Activated CD4-positive, alpha-beta T cell treated with anti-CD3 and anti-CD28 coated beads, Interleukin-2, amount 50 U/mL, for 1 hour (primary cell): ENCODE data around the gene LIF.
A peak's percentile ranks its signal among the peaks of the same experiment; 100 is the strongest.

Experiments
- DNase-seq: peaks from one replicate; pipeline ENCODE4 v3.0.0-alpha.2; 2020

LIF gene

GRCh38 chr22:30245985-30246813 is at the start of gene LIF:
TSS of gene LIF (minus strand) at chr22:30246759. CDS start at chr22:30246695, 64 bp downstream.
- peak; percentile 54 for DNase-seq

- DNase-seq, result no peak
These were observed 49.8 kb upstream of the LIF start for GRCh38 chr22:30296324-30296723.

GRCh38 chr22:30295576-30295975 is 49.0 kb upstream of the LIF start:
- no peak for DNase-seq

DNA sequence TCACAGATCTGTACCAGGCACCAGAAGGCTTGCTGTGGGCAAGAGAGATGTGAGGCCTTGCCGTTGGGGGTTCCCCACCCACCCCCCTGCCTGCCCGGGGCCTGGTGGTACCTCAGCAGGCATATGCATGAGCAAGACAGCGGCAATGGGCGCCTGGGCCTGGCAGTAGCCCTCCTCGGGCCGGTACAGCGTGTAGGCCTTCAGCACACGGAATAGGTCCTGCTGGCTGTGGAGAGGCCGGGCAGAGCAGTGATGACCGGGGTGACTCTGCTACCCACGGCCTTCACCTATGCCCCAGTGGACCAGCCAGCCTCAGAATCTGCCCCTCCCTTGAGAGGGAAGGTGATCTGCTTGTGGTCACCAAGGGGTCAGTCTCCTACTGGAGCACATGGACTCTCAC is 48.3 kb upstream of the LIF start:
- no peak for DNase-seq

DNA sequence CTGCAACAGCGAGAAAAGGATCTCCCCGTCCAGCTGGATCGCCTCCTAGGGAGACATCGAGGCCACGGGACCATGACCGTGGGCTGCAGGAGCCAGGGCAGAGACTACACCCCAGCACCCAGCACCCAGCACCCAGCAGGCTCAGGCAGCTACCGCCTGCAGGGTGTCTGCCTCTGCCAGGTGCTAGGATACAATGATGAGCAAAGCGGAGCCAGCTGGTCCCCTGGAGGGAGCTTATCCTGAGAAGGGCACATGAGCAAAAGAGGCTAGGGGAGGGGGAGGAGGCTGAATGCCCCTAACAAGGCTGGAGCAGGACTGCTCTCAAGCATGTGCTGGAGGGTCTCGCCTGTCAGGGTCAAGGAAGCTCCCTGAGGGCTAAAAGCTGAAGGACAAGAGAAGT is 47.5 kb upstream of the LIF start:
- DNase-seq, result no peak

- DNase-seq, result no peak
These were observed 46.5 kb upstream of the LIF start for GRCh38 chr22:30293026-30293425.

DNA sequence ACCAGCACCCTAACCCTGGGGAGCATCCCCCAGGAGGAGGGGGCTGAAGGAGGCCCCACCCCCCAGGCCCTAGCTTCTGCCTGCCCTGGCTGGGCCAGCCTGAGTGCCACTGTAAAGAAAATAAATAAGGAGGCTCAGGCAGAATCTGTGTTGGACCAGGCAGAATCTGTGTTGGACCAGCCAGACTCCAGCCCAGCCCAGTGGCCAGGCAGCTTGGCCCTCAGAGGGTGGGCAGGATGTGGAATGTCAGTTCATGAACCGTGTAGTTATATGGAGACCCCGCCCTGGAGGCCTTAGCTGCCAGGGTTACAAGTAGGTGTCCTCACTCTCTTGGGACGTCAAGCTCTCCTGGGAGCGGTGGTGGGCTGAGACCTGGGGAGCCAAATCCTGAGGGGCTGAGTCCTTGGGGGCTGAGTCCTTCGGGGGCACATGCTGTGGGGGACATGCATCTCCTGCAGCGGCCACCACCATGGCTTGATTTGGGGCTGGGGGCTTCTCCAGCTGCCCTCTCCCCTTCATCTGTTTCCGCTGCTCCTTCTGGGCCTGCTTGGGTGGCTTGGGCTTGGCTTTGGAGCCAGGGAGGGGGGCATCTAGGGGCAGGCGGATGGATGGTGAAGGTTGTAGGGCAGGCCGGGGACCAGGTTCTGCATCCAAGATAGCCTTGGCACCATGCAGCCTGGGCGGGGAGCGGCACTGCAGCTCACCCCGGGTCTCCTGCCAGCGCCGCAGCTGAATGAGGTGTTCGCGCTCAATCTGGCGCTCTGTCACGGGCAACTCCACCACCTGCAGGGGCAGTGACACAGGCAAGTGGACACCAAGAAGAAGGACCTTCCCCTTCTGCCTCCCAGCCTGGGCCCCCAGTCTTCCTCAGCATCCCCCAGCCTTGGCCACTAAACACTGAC is 45.8 kb upstream of the LIF start:
- no peak for DNase-seq

DNA sequence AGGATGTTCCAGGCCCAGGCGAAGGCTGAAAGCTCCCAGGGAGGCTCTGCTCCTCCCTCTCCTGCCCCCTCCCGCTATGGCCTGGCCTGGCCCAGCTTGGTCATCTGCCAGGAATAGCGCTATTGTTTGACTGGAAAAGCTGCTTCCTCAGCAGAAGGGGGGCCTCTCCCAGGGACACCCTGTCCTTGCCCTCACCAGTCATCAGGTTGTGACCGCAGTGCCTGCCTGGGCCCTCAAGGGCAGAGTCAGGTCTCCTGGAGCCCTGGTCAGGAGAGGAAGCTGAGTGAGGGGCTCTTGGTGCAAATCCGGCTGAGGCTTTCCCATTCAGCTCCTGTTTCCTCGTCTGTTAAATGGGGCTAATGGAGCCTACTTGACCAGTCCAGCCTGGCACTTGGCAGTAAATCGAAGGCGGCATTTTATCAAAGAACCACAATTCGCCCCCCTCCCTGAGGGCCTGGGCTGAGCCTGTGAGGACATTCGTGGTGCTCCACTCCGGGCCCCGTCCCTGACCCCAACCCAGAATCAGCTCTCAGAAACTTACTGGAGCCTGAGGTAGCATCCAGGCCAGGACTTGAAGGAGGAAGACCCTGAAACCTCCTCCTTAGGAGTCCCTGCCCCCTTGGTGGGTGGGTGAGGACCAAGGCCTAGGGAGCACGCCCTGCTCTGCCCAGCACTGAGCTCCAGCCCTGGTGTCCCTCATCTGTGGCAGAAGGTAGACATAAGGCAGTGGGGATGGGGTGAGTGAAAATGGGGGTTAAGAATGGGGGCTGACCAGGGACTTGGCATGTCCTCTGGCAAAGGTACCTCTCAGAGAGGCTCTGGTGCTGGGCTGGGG is 44.7 kb upstream of the LIF start:
- DNase-seq, result no peak

GRCh38 chr22:30290342-30291057 is 43.9 kb upstream of the LIF start:
- DNase-seq, result no peak

GRCh38 chr22:30289980-30290313 is 43.4 kb upstream of the LIF start:
- DNase-seq, result no peak

GRCh38 chr22:30289141-30289979 is 42.8 kb upstream of the LIF start, which contains the start of gene CASTOR1:
TSS of gene CASTOR1 (minus strand) at chr22:30289505. CDS start at chr22:30289497, 8 bp downstream.
- DNase-seq, result peak; percentile 83

DNA sequence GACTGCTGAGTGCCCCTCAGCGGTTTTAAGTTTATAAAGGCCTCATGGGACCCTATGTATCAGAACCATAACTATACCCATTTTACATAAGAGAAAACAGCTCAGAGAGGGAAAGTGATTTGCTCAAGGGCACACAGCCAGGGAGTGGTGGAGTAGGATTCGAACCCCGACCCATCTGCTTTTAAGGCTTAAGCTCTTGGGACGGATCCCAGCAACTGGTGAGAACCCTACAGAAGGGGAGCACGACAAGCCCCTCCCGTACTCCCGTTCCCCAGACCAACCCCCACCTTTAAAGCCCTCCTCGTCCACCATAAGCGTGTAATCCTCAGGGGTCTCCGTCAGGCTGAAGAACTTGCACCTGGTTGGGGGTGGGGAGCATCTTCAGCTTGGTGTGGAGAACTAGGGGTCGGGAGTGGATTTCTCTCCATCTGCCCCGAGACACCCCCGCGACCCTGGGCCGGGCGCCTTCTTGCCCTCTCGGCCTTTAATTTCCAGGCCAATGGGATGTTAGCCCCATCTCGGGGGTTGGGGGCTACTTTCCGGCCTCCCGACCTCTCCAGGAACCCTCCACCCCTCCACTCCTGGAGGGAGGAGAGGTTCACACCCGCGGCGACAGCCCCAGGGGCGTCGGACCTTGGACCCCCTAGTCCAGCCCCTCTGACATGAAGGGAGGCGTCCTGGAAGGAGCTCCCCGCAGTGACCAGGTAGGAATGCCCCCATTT is 42.0 kb upstream of the LIF start:
- DNase-seq, result no peak

- peak; percentile 92 for DNase-seq
These were observed 41.3 kb upstream of the LIF start for GRCh38 chr22:30287648-30288418.

DNA sequence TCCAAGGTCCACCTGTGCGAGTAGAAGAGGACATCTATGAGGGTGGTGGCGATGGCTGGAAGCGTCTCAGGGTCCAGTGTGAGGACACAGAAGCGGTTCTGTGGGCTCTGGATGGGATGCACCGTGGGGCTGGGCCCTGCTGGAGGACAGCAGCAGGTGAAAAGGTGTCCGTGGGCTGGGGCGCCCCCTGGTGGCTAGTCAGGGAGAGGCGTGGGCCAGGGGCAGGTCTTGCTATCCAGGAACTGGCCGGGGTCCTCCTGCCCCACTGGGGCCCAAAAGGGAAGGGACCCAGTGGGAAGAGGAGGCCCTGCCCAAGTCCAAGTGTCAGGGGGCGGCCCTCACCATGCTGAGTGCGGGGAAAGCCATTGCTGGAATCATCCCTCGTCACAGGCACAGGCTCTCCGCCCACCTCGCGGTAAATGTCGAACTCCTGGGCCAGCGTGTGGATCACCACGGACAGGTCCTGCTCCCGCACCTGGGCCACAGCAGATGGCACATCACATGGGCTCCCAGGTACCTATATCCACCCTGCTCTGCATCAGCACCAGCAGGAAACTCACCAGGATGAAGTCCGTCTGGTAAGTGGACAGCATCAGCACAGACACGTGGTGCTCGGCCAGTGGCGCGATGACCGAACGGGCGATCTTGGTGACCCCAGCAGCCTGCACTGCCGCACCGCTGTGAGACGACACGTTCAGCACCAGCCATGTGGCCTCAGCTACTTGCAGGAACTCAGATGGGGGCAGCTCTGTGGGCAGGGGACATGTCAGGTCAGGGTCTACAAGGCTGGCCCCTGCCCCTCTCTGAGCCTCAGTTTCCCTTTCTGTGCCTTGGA is 40.5 kb upstream of the LIF start:
- DNase-seq, result peak; percentile 88

- no peak for DNase-seq
These were observed 39.8 kb upstream of the LIF start for GRCh38 chr22:30286331-30286730.

DNA sequence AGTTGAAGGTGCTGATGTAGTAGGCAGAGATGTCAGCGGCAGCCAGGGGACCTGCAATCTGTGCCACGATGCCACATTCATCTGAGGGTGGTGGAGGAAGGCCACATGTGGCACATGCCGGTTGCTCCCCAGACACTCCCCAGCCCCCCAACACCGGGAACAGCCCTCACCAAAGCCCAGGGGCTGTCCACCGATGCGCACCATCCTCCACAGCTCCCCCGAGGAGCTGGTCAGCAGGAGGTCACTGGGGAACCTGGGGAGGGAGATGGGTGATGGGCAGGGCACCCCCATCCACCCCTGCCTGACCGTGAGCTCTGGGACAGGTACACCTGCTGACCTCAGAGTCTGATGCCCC is 39.3 kb upstream of the LIF start:
- DNase-seq, result no peak

GRCh38 chr22:30285176-30285845 is 38.8 kb upstream of the LIF start:
- no peak for DNase-seq

- DNase-seq, result no peak
These were observed 38.1 kb upstream of the LIF start for GRCh38 chr22:30284666-30285065.
